ENCODE results near the gene SYTL3.

DNA sequence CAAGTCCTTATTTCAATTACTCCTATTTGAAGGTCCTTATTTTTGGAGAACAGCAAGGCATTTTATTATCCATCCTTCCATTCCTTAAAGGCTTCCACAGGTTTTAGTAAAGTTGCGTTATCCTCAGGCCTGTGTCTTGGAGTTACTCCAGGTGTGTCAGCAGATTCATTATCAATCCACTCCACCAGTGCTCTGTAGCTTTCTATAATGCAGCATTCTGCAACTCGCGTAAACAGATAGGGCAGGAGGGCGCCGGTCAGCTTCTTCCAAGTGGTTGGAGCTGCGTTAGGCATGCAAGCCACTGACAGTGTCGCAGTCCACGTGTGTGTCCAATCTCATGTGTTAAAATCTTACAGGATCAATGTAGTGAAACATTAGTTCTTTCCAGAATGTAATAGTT, 75.8 kb downstream of the SYTL3 start:
- TF ChIP-seq, protein P1, sequence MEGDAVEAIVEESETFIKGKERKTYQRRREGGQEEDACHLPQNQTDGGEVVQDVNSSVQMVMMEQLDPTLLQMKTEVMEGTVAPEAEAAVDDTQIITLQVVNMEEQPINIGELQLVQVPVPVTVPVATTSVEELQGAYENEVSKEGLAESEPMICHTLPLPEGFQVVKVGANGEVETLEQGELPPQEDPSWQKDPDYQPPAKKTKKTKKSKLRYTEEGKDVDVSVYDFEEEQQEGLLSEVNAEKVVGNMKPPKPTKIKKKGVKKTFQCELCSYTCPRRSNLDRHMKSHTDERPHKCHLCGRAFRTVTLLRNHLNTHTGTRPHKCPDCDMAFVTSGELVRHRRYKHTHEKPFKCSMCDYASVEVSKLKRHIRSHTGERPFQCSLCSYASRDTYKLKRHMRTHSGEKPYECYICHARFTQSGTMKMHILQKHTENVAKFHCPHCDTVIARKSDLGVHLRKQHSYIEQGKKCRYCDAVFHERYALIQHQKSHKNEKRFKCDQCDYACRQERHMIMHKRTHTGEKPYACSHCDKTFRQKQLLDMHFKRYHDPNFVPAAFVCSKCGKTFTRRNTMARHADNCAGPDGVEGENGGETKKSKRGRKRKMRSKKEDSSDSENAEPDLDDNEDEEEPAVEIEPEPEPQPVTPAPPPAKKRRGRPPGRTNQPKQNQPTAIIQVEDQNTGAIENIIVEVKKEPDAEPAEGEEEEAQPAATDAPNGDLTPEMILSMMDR (IDR thresholded peaks at IDR 0.05), result no peak
- no peak for TF ChIP-seq EZH2phosphoT487 (IDR thresholded peaks at IDR 0.05; ENCODE audit: borderline replicate concordance, low read depth)
- no peak for TF ChIP-seq POLR2AphosphoS5 (IDR thresholded peaks at IDR 0.05; ENCODE audit: low read depth, low read length)
- TF ChIP-seq, protein P2, sequence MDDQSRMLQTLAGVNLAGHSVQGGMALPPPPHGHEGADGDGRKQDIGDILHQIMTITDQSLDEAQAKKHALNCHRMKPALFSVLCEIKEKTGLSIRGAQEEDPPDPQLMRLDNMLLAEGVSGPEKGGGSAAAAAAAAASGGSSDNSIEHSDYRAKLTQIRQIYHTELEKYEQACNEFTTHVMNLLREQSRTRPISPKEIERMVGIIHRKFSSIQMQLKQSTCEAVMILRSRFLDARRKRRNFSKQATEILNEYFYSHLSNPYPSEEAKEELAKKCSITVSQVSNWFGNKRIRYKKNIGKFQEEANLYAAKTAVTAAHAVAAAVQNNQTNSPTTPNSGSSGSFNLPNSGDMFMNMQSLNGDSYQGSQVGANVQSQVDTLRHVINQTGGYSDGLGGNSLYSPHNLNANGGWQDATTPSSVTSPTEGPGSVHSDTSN (IDR thresholded peaks at IDR 0.05), result no peak
- TF ChIP-seq TAF1 (IDR thresholded peaks at IDR 0.05; ENCODE audit: borderline replicate concordance, low read depth, low read length), result no peak
- no peak for TF ChIP-seq USF2 (IDR thresholded peaks at IDR 0.05; ENCODE audit: borderline replicate concordance, low read depth, low read length)
- TF ChIP-seq SIN3A (IDR thresholded peaks at IDR 0.05; ENCODE audit: borderline replicate concordance, low read depth, low read length), result no peak
- TF ChIP-seq GATA2 (CRISPR knock-in tag; IDR thresholded peaks at IDR 0.05), result no peak
- TF ChIP-seq MAX (IDR thresholded peaks at IDR 0.05; ENCODE audit: low read depth), result no peak
- no peak for TF ChIP-seq RFX5 (IDR thresholded peaks at IDR 0.05; ENCODE audit: low read length)
- TF ChIP-seq EP300 (IDR thresholded peaks at IDR 0.05; ENCODE audit: borderline replicate concordance in 1 of 2, low read depth in 1 of 2, low read length in 1 of 2), result no peak
